ENCODE data around the gene DCK. TPM values are rescaled to one million over a fixed set of nuclear protein-coding genes. Genes with fewer than 3 reads are reported as not detected.

DCK gene
- total RNA-seq, 2 experiments from 2014 or later = 90.1 to 146 TPM

DNA sequence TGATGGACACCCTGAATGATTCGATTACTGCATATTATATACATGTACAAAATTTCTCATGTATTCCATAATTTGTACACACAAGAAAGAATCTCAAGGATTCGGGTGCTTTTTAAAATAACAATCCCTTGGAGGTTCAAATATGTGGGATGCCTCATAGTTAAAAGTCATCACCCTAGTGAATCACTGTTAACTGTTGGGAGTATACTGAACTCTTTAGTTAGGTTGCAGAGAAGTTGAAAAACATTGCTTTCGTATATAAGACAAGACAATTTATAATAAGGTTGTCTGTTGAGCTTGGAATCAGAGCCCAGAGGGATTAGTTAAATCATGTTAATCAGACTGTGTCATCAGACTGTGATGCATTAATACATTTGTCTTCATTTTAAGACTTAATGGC is 15.6 kb downstream of the DCK start:
- TF ChIP-seq EZH2phosphoT487 (IDR thresholded peaks at IDR 0.05; ENCODE audit: borderline replicate concordance, low read depth, low read length) = no peak
- TF ChIP-seq, protein P1, sequence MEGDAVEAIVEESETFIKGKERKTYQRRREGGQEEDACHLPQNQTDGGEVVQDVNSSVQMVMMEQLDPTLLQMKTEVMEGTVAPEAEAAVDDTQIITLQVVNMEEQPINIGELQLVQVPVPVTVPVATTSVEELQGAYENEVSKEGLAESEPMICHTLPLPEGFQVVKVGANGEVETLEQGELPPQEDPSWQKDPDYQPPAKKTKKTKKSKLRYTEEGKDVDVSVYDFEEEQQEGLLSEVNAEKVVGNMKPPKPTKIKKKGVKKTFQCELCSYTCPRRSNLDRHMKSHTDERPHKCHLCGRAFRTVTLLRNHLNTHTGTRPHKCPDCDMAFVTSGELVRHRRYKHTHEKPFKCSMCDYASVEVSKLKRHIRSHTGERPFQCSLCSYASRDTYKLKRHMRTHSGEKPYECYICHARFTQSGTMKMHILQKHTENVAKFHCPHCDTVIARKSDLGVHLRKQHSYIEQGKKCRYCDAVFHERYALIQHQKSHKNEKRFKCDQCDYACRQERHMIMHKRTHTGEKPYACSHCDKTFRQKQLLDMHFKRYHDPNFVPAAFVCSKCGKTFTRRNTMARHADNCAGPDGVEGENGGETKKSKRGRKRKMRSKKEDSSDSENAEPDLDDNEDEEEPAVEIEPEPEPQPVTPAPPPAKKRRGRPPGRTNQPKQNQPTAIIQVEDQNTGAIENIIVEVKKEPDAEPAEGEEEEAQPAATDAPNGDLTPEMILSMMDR (conservative IDR thresholded peaks at IDR 0.05; ENCODE audit: low read length) = no peak
- peak overlapping the region; percentile 59 for H3K4me2 ChIP-seq (ENCODE audit: low read length)
- peaks cover 24% of the 10 kb centered on the region; the same call in 1 of the 2 replicates for H4K20me1 ChIP-seq (ENCODE audit: insufficient read depth, low read length)
- no peak for DNase-seq (ENCODE audit: low spot score)
- peaks cover 94% of the 10 kb centered on the region for H3K79me2 ChIP-seq (ENCODE audit: insufficient read depth, low read depth, low read length)
- H3K36me3 ChIP-seq (ENCODE audit: insufficient read depth, low read length) = peaks cover 80% of the 10 kb centered on the region
- H3K9me2 ChIP-seq (ENCODE audit: insufficient read depth, low read length) = no peaks in the 10 kb centered on the region
- peak overlapping the region; percentile 44 for H3K27ac ChIP-seq (ENCODE audit: low read depth, low read length, poor library complexity, severe bottlenecking)
- H2AFZ ChIP-seq (ENCODE audit: low read length) = no peak overlapping the region
- ChIA-PET POLR2A (interaction anchor here (0.6 to 9.5 kb wide), 6 partner anchors 10 to 330 kb away, joined by 3 to 108 read pairs (median 6); partner anchors contain the start of gene DCK), CTCF (ENCODE audit: unreplicated experiment) (interaction anchor here (2.5 kb wide), 1 partner anchor 13 kb away, joined by 12 read pairs; no protein-coding TSS in a partner anchor)
- no peaks in the 10 kb centered on the region; the same call in 1 of the 2 replicates for H3K9me3 ChIP-seq (ENCODE audit: low read length)
- TSS peak; percentile 19 for BruUV-seq (replicated peaks)
- H3K4me3 ChIP-seq (ENCODE audit: low read depth, low read length, poor library complexity, severe bottlenecking) = no peak overlapping the region
- intact Hi-C loops (cut with micrococcal nuclease; ENCODE audit: unreplicated experiment) = no loop called here
- peaks cover 60% of the 10 kb centered on the region for H3K4me1 ChIP-seq (ENCODE audit: insufficient read depth, low read length, poor library complexity, severe bottlenecking)

DNA sequence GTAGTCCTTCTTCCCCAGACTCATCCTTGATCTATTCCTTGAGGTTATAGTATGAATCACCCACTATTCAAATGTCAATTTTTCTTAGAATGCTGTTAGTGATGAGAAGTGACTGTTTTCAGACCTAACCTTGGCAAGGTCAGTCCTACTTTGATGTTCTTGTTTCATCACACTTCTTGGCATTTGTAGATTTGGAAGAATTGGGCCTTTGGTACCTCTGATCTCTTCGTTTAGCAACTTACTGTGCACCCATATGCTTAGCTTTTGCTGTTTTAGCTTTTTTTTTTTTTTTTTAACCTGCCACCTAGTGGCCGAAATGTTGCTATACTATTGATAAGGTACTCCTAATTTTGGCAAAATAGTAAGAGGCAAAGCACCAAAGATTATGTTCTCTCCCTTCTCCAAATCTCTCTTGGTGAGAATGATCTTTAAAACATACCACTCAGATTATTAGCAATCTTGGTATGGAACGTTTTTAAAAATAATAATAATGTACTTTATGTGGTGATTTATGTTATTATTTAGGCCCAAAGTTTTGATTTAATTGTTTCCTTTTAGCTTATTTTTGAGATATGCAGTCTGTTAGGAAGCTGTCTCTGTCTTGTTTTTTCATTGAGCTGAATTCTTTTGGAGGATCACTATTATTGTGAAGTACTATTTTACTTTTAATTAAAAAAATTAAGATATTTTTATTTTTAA is 16.6 kb downstream of the DCK start:
- H3K4me2 ChIP-seq (ENCODE audit: low read length) = peak overlapping the region; percentile 59

More for the DNA sequence above, 16.6 kb downstream of the DCK start:
- Histone ChIP-seq H3K36me3 (ENCODE audit: insufficient read depth, low read length) (peaks cover 72% of the 10 kb centered on the region), H3K27ac (ENCODE audit: low read depth, low read length, poor library complexity, severe bottlenecking) (peak overlapping the region; percentile 44), H3K4me3 (ENCODE audit: low read depth, low read length, poor library complexity, severe bottlenecking) (no peak overlapping the region), H3K79me2 (ENCODE audit: insufficient read depth, low read depth, low read length) (peaks cover 89% of the 10 kb centered on the region), H4K20me1 (ENCODE audit: insufficient read depth, low read length) (peaks cover 24% of the 10 kb centered on the region; the same call in 1 of the 2 replicates), H3K4me1 (ENCODE audit: insufficient read depth, low read length, poor library complexity, severe bottlenecking) (peaks cover 50% of the 10 kb centered on the region), H2AFZ (ENCODE audit: low read length) (no peak overlapping the region), H3K9me2 (ENCODE audit: insufficient read depth, low read length) (no peaks in the 10 kb centered on the region), H3K9me3 (ENCODE audit: low read length) (no peaks in the 10 kb centered on the region; the same call in 1 of the 2 replicates)
- no peak for TF ChIP-seq EZH2phosphoT487 (IDR thresholded peaks at IDR 0.05; ENCODE audit: borderline replicate concordance, low read depth, low read length)
- TF ChIP-seq, protein P1 (conservative IDR thresholded peaks at IDR 0.05; ENCODE audit: low read length) = peak; percentile 96
- no TSS peak for BruUV-seq (replicated peaks)
- CTCF ChIA-PET (ENCODE audit: unreplicated experiment) = interaction anchor here (0.9 to 2.5 kb wide), 2 partner anchors 14 to 17 kb away, joined by 3 to 12 read pairs; partner anchors contain the start of gene DCK
- peak; percentile 66 for DNase-seq (ENCODE audit: low spot score)
- intact Hi-C loops (cut with micrococcal nuclease; ENCODE audit: unreplicated experiment) = loop anchor here (2.0 kb wide), 1 partner anchor 13 kb away; no protein-coding TSS in a partner anchor
- POLR2A ChIA-PET = interaction anchor here (0.6 to 9.5 kb wide), 11 partner anchors 9 to 331 kb away, joined by 3 to 108 read pairs (median 5); partner anchors contain the start of gene DCK
